ENCODE measurements around the gene ZFP2.
"Not testable (repeated sequence)": the region's sequence is repeated elsewhere in the genome, so short reads cannot be mapped to it uniquely, and the experiment has no call there.

- TF ChIP-seq POLR2A (IDR thresholded peaks at IDR 0.05; ENCODE audit: low read length); GATA1 (IDR thresholded peaks at IDR 0.05; ENCODE audit: low read depth, low read length): not testable (repeated sequence)
Observed at GRCh38 chr5:178860615-178861014, 35.1 kb upstream of the ZFP2 start.

All from erythroblast (primary cell).